ENCODE measurements around the gene TMEM88. TPM values are rescaled to one million over a fixed set of nuclear protein-coding genes. Genes with fewer than 3 reads are reported as not detected.

The TMEM88 gene
- total RNA-seq, 1 experiment from 2014 or later = 0.59 TPM

- no peak for DNase-seq (ENCODE audit: extremely low read depth, low read depth)
Measured at GRCh38 chr17:7843257-7843535, 11.7 kb upstream of the TMEM88 start.

GRCh38 chr17:7843536-7844291 lies 11.2 kb upstream of the TMEM88 start:
- no peak for DNase-seq (ENCODE audit: extremely low read depth, low read depth)

- DNase-seq (ENCODE audit: extremely low read depth, low read depth) = peak; percentile 96
Measured at GRCh38 chr17:7844292-7845154, 10.3 kb upstream of the TMEM88 start.

GRCh38 chr17:7845359-7846062 lies 9.4 kb upstream of the TMEM88 start:
- DNase-seq (ENCODE audit: extremely low read depth, low read depth) = no peak

GRCh38 chr17:7846063-7846735 lies 8.7 kb upstream of the TMEM88 start:
- DNase-seq (ENCODE audit: extremely low read depth, low read depth) = no peak

GRCh38 chr17:7846765-7847661 lies 7.9 kb upstream of the TMEM88 start:
- no peak for DNase-seq (ENCODE audit: extremely low read depth, low read depth)

- DNase-seq (ENCODE audit: extremely low read depth, low read depth) = no peak
Measured at GRCh38 chr17:7848131-7848579, 6.7 kb upstream of the TMEM88 start.

- DNase-seq (ENCODE audit: extremely low read depth, low read depth) = no peak
Measured at GRCh38 chr17:7848739-7849129, 6.1 kb upstream of the TMEM88 start.

GRCh38 chr17:7849130-7849750 lies 5.6 kb upstream of the TMEM88 start:
- DNase-seq (ENCODE audit: extremely low read depth, low read depth) = no peak

- no peak for DNase-seq (ENCODE audit: extremely low read depth, low read depth)
Measured at GRCh38 chr17:7849751-7850504, 4.9 kb upstream of the TMEM88 start.

GRCh38 chr17:7850701-7851437 lies 4.0 kb upstream of the TMEM88 start:
- no peak for DNase-seq (ENCODE audit: extremely low read depth, low read depth)

- DNase-seq (ENCODE audit: extremely low read depth, low read depth) = peak; percentile 87
Measured at GRCh38 chr17:7851438-7852261, 3.2 kb upstream of the TMEM88 start.

- DNase-seq (ENCODE audit: extremely low read depth, low read depth) = no peak
Measured at GRCh38 chr17:7852262-7852670, 2.6 kb upstream of the TMEM88 start.

GRCh38 chr17:7852919-7853690 lies 1.8 kb upstream of the TMEM88 start:
- DNase-seq (ENCODE audit: extremely low read depth, low read depth) = no peak

GRCh38 chr17:7853691-7854038 lies 1.2 kb upstream of the TMEM88 start:
- DNase-seq (ENCODE audit: extremely low read depth, low read depth) = no peak

GRCh38 chr17:7854078-7854777 lies 638 bp upstream of the TMEM88 start:
- DNase-seq (ENCODE audit: extremely low read depth, low read depth) = no peak

All from NCI-H460 (cell line).